ENCODE results near the gene KIF1C. TPM values are rescaled to one million over a fixed set of nuclear protein-coding genes. Genes with fewer than 3 reads are reported as not detected.

Gene KIF1C
- total and polyA plus RNA-seq, 2 donors (not counting 1 experiment from before 2014, with no cell fraction given): 5.7 to 29.6 TPM

- H3K9ac ChIP-seq (ENCODE audit: low read length): peak overlapping the region; percentile 88
- no peaks in the 10 kb centered on the region for H3K9me3 ChIP-seq (ENCODE audit: control extremely low read depth in 1 of 3, control insufficient read depth in 2 of 3, insufficient read depth in 1 of 3, low read length in 2 of 3)
- peak overlapping the region; percentile 95 for H3K4me2 ChIP-seq (replicated peaks; ENCODE audit: low read depth, low read length, poor library complexity, severe bottlenecking)
- 81% methylated on average over 4 of the region's 5 CpGs for WGBS (ENCODE audit: insufficient coverage)
- H3K27ac Mint-ChIP-seq: peak overlapping the region; percentile 90
- ChIA-PET POLR2A (interaction anchor here (1.0 to 3.1 kb wide), 5 partner anchors 11 to 77 kb away, joined by 6 to 11 read pairs (median 8); partner anchors contain the start of genes INCA1, KIF1C, RNF167 and SLC25A11), CTCF (interaction anchor here (0.7 to 5.9 kb wide), 12 partner anchors 8 to 84 kb away, joined by 3 to 35 read pairs (median 4); partner anchors contain the start of genes CHRNE, INCA1, KIF1C and RNF167)
- H3K9me3 Mint-ChIP-seq (ENCODE audit: insufficient read depth): no peaks in the 10 kb centered on the region
- DNase-seq (no peak), ATAC-seq (ENCODE audit: low read depth) (no peak)
- H3K4me3 ChIP-seq (ENCODE audit: control extremely low read depth in 1 of 5, extremely low read depth in 1 of 5, insufficient read depth in 1 of 5, low read depth in 2 of 5, low read length in 4 of 5): peak overlapping the region in 4 of 5 experiments; percentile 70 to 96 (median 82)
- H3K36me3 ChIP-seq (replicated peaks in 1 of 2; ENCODE audit: control extremely low read depth in 1 of 2, control insufficient read depth in 1 of 2, extremely low read depth in 1 of 2, insufficient read depth in 2 of 2, low read length in 1 of 2): peaks cover 0 to 15% of the 10 kb centered on the region in 2 experiments
- H3K4me1 ChIP-seq (ENCODE audit: control insufficient read depth in 2 of 2, insufficient read depth in 2 of 2, low read length in 2 of 2): peaks cover 21 to 28% of the 10 kb centered on the region in 2 donors
- H3K79me2 ChIP-seq (ENCODE audit: control insufficient read depth, insufficient read depth, low read length): peaks cover 6% of the 10 kb centered on the region
- no peak for TF ChIP-seq EZH2 (IDR thresholded peaks at IDR 0.05; ENCODE audit: borderline replicate concordance, insufficient read depth, low read depth, low read length, poor library complexity, severe bottlenecking)
- TF ChIP-seq, protein P1, sequence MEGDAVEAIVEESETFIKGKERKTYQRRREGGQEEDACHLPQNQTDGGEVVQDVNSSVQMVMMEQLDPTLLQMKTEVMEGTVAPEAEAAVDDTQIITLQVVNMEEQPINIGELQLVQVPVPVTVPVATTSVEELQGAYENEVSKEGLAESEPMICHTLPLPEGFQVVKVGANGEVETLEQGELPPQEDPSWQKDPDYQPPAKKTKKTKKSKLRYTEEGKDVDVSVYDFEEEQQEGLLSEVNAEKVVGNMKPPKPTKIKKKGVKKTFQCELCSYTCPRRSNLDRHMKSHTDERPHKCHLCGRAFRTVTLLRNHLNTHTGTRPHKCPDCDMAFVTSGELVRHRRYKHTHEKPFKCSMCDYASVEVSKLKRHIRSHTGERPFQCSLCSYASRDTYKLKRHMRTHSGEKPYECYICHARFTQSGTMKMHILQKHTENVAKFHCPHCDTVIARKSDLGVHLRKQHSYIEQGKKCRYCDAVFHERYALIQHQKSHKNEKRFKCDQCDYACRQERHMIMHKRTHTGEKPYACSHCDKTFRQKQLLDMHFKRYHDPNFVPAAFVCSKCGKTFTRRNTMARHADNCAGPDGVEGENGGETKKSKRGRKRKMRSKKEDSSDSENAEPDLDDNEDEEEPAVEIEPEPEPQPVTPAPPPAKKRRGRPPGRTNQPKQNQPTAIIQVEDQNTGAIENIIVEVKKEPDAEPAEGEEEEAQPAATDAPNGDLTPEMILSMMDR (IDR thresholded peaks at IDR 0.05): no peak
- no peaks in the 10 kb centered on the region for H4K20me1 ChIP-seq (ENCODE audit: control insufficient read depth, insufficient read depth, low read length, poor library complexity, severe bottlenecking)
- intact Hi-C loops (cut with micrococcal nuclease): loop anchor here (5.0 kb wide), 1 partner anchor 126 kb away; the partner anchor contains the start of gene ZNF232
- peak overlapping the region; percentile 96 for H2AFZ ChIP-seq (ENCODE audit: insufficient read depth, low read depth, low read length, poor library complexity, severe bottlenecking)
- H3K27me3 ChIP-seq (replicated peaks in 1 of 4; ENCODE audit: control extremely low read depth in 1 of 4, control insufficient read depth in 3 of 4, insufficient read depth in 4 of 4, low read length in 3 of 4): no peaks in the 10 kb centered on the region
- H3K4me3 Mint-ChIP-seq: peak overlapping the region; percentile 91
- H3K27ac ChIP-seq (ENCODE audit: low read length in 2 of 2): peak overlapping the region; percentile 84 to 90
- H3K4me1 Mint-ChIP-seq: peaks cover 40% of the 10 kb centered on the region
- H3K27me3 Mint-ChIP-seq: no peaks in the 10 kb centered on the region
Measured at GRCh38 chr17:4986403-4986802, 11.3 kb upstream of the KIF1C start.
